ENCODE data around the gene LIPM.
"Not testable (repeated sequence)": the region's sequence is repeated elsewhere in the genome, so short reads cannot be mapped to it uniquely, and the experiment has no call there.

LIPM gene

DNA sequence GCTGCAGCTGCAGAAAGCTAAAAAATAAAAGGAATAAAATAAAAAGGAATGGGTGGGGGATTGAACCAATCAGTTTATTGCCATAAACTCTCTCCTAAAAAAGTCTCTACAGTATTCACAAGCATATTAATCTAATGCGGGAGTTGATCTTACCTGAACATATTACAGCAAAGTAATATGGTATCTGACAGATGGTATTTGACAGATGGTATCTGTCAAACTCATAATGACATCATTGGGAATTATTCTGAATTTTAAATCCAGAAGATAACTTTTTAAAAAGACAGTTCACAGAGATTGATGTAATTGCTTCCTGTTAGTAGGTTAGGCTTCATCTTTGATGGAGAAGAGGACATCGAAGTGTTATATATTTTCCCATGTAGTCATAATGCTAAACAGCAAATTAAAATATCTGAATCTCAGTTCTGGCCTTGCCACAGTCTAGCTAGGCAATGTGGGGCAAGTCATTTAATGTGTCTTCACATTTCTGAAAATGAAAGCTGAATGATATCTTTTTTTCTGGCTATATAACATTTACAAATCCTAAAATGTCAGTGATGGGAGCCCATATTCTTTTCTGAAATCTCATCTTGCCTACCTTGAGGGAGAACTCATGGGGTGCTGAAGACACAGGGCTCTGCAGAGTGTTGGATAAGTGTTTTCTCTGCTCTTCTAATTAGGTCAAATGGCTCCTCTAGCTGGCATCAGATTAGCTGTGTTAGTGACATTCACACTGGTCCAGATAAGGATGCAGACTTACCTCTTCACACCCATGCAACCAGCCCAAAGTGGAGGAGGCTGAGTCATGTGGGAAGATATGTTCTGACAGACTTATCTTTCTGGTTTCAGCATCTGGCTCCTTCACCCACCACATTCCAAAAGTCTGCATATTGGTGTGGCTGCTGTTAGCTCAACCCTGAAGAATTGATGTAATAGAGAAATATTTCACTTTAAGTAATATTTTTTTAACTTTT lies 2.1 kb upstream of the LIPM start:
- peak; percentile 26 for DNase-seq (ENCODE audit: low read depth, low spot score)

DNA sequence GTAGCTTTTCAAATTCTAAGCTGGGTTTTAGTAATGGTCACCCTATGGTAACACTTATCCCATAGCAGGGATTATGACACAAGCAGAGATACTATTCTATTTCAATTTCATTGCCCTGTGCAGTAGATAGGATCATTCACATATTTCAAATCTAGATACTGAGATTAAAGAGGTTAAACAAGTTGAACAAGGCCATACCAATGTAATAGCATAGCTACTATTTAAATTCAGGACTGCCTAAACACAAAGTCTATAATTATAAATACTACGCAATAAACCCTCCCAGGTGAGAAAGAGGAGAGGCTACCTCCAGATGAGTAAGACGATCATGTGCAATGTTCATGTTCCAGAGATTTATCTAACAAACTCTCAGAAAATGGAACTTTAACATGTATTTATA lies 1.1 kb downstream of the LIPM start:
- DNase-seq (ENCODE audit: low read depth, low spot score), result no peak

DNA sequence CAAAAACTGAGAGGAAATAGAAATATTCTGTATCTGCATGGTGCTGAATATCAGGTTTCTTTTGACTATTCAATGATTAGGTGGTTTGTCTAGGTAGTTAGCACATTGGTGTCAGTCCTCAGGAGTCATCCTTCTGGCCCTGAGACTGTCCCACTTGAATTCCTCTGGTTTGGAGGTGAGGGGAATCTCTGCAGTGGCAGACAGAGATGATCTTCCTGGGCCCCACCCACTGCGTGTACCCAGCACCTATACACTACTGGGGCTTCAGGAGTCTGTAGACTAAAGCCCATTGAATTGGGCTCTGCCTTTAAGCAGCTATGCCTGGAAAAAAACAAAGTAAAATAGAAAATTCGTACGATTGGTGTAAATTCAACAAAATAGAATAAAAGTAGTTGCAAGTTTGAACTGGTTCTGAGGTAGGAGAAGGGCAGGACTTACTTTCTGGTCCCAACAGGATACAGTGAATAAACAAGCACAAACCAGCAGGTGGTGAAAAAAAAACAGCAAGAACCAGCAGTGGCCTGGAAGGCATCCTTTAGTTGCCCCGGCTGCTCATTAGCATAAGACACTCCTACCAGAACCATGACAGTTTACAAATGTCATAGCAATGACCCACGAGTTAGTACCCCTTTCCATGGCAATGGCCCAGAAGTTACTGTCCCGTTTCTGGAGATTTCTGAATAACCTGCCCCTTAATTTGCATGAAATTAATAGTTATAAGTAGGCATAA lies 1.7 kb downstream of the LIPM start:
- DNase-seq (ENCODE audit: low read depth, low spot score), result no peak

DNA sequence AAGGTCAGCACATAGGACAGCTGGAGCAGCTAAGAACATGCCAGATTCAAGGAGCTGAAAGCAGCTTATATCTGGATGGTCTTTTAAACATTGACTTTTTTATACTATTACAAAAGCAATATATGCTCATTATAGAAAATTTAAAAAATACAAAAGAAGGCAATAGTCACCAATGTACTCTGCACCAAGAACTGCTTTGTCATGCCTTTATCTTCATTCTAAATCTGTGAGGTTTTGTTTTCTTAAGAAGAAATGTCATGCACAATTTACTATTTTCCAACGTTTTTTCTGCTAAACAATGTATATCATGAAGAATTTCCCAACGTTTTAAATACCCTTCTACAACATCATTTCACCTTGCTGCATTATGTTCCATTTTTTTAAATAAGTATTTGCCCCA lies 2.8 kb downstream of the LIPM start:
- no peak for DNase-seq (ENCODE audit: low read depth, low spot score)

DNA sequence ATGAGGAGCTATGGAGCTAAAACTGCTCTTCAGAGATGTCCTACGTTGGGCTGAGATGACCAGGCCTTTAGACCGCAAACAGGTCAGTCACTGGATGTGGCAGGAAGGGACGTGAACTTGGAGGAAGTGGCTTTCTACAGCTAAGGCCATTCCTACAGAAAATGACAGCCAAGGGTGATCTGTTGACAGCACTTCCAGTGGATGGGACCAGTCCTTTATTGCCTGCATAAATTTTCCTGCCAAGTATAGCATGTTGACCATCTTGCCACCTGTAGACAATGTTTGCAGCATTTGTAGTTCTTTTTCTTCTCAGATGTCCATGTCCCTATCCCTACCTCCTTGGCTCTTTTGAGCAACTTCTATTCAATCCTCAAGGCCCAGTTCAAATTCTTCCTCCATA lies 3.4 kb downstream of the LIPM start:
- no peak for DNase-seq (ENCODE audit: low read depth, low spot score)

DNA sequence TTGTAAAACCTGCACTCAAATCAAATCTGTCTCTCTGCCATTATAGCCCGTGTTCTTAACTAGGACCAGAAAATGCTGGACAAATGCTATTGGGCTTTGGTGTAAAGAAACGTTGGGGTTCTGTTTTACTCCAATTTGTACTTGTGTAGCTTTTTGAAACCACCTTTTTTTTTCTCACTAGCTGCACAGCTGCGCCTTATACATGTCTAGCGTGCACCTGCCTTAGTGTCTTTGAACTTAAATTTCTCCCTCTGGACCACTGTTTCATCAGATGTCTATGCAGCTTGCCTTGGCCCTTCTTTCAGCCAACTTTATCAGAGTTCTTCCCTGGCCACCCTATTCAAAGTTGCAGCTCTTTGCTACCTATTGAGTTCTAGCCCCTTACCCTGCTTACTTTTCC lies 7.1 kb downstream of the LIPM start:
- DNase-seq (ENCODE audit: low read depth, low spot score), result no peak

DNA sequence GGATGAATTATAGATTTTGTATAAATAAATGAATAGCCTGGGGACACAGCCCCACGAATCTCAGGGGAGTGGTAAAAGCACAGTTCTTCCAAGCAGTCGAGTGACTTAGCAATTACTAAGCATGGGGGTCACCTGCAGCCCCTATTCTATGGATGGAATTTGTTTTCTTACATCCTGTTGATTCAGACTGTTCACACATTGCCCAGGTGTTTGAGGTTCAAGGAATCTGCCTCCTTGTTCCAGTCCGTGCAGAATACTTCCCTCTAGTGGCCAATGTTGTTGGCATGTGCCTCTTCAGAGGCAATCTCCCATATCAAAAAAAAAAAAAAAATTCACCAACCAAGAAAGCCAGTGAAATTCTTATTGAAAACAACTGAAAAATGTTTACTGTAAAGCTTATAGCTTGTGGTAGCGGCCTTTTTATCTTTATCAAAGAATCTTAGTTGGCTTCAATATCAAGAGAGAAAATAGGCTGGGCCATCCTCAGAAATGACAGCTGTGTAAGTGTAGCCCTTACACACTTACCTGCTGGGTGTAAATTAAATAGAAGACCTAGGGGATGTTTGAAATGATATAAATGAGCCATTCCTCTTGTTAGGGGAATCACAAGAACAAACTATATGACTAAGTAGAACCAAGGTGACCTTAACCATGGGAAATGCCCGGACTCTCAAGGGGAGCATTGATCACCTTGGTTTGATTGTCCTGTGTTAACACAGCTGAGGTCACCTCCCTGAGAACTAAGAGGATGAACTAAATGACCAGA lies 7.8 kb downstream of the LIPM start:
- peak; percentile 74 for DNase-seq (ENCODE audit: low read depth, low spot score)

DNA sequence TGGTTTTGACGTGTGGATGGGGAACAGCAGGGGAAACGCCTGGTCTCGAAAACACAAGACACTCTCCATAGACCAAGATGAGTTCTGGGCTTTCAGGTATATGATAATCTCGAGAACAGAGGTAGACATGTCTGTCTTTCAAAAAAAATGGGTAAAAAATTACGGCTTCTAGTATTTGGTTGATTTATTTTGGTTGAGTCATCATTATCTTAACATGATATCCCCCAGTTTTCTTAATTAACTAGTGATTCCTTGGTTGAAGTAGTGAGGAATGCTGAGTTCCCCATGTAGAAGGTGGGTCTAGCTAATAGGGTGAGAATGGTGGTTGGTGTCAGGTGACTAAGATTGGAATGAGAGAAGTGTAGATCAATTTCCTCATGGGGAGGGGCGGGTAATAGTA lies 10.7 kb downstream of the LIPM start:
- no peak for DNase-seq (ENCODE audit: low read depth, low spot score)

DNA sequence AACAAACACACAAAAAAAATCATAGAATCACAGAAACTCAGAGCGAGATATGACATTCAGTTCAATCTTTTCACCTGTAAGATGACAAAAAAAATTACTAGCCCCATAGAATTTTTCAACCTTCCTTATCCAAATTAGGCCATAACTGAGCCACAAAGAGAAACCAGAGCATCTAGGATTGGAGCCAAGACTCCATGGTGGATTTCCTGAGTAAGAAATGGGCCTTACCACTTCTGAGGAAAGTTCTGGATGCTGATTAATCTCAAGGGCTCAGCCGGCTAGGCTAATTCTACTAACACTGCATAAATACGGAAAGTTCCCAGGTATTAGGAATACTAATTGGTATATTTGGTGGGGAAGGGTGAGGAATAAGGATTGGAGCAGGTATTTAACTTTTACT lies 16.8 kb downstream of the LIPM start:
- DNase-seq (ENCODE audit: low read depth, low spot score), result peak; percentile 70

DNA sequence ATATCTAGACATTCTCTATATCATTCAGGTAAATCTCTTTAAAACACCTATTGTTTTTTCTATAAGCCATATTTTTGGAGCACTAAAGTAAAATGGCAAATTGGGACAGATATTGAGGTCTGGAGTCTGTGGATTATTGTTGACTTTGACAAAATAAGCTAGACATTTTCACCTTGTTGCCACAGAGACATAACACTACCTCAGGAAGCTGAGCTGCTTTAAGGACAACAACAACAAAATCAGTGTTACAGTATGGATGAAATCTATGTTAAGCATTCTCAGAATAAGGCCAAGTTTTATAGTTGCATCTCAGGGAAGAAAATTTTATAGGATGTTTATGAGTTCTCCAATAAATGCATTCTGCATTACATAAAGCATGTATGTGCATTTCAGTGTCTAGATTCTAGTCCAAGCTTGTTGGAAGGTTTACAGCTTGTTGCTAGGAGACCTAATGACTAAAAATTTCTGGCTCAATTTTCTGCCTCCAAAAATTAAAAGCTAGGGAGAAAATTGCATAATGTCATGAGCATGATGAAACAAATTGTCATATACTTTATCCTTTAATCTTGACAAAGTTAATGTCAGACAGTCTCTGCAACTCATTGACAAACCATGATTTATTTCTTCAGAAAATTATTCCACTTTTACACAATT lies 18.3 kb downstream of the LIPM start:
- DNase-seq (ENCODE audit: low read depth, low spot score), result peak; percentile 28

DNA sequence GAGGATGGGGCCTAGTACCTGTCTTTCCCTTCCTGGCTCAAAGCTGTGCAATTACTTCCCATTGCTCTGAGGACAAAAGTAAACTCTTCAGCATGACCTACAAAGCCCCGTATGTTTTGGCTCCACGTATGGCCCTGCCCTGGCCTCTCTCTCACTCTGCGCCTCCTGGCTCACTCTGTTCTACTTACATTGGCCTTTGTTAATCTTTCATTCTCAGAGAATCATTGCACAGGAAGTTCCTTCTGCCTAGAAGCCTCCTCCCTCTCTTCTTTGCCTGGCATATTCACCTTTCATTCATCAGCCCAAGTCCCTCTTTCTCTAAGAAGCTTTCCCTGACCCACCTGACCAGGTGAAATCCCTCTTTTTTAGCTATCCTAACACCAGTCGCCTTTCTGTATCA lies 23.9 kb downstream of the LIPM start:
- DNase-seq (ENCODE audit: low read depth, low spot score), result no peak

DNA sequence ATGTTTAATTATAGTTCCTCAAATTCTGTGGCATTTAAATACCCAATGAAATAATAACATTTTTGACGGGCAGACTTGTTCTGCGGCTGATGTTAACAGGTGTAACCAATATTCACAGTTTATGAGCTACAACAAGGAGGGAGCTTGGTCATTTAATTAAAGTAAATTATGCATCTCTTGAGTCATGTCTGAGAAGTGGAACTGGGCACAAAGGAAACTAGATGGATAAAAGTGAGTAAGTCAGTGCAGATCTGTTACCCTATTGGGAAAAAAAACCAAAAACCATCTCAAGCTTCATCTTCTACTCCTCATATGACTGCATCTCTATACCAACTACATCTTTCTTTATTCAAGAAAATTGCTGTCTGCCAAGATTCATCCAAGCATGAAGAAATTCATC lies 25.1 kb downstream of the LIPM start:
- no peak for DNase-seq (ENCODE audit: low read depth, low spot score)

DNA sequence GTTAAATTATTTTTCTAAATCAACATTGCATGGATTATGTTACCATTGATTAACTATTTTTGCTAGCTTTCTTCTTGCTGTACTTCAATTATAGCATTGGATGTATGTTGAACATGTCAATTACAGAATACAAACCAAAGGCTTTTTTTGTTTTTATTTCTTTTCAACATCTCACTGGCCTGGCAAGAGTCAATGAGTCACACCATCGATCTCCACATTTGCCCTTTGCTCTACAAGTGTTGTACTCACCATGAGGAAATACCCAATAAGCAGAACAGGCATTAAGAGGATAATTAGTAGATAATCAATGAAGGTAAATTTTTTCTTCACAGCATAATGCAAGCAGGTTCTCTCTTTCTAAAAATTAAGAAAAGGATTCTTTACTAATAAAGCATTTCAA lies 25.8 kb downstream of the LIPM start:
- no peak for DNase-seq (ENCODE audit: low read depth, low spot score)

DNA sequence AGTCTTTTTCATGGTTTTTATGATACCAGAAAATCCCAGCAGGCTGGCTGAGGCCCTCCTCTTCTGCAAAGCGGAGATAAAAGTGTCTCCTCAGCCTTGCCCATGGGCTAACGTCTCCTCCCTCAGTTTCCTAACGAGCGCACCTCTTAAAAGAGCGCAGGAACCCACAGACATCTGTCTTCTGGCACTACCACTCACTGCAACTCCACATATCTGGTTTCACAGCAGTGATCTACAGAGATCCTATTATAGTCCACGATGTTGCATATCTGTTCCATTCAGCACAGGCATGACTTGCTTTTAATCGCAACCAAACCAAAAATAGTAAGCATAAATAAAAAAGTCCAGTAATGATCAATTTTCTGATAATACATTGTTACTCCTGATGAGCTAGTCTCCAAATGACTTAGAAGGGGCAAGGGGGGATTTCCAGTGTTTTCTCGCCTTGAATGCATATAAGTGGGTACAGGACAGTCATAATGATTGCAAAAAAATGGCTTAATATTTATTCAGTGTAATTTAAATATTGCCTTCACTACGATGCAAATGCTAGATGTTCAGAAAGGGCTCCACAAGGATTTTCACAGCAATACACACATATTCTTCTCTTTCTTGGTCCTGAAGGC lies 28.2 kb downstream of the LIPM start:
- DNase-seq (ENCODE audit: low read depth, low spot score), result no peak

DNA sequence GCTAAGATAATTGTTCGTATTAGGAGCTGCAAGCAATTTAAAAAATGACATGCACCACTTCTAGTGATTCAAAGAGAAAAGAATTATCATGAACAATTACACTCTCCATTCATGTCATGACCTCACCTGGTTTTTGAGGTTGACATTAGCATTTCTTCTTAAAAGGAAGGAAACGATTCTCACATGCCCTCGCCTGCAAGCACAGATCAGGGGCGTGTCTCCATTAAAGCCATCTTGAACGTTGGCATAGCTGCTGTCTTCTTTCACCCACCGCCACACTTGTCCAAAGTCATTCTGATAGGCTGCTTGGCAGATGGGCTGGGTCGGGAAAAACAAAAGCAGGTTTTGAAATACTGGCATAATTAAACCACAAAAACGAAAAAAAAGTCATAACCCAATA lies 29.2 kb downstream of the LIPM start:
- DNase-seq (ENCODE audit: low read depth, low spot score), result no peak

DNA sequence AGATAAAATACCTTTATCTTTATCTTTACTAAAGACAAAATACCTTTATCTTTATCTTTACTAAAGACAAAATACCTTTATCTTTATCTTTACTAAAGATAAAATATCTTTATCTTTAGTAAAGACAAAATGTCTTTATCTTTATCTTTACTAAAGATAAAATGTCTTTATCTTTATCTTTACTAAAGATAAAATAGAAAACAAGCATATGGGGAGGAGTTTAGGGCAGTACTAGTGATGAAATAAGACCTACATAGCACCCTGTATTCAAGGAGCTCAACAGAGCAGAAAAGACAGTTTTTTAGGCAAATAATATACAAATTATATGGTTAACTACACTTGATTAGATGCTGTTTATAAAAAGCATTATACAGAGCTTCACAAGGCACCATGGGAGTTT lies 29.8 kb downstream of the LIPM start:
- DNase-seq (ENCODE audit: low read depth, low spot score), result no peak

DNA sequence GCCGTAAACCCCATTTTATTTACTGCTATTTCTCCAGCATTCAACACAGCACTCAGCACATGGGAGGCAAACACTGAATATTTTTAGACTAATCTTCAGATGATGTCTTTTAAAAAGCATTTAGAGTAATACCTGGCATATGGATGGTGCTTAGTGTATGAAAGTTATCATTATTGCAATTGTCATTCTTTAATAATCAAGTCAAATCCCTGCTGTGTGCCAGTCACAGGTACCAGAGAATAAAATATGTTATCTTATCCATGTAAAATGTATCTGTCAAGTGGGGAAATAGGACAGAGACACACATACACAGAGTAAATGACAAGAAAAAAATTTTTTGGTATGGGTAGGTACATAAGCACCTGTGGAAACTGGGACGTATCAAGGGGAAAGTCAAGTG lies 30.6 kb downstream of the LIPM start:
- no peak for DNase-seq (ENCODE audit: low read depth, low spot score)

DNA sequence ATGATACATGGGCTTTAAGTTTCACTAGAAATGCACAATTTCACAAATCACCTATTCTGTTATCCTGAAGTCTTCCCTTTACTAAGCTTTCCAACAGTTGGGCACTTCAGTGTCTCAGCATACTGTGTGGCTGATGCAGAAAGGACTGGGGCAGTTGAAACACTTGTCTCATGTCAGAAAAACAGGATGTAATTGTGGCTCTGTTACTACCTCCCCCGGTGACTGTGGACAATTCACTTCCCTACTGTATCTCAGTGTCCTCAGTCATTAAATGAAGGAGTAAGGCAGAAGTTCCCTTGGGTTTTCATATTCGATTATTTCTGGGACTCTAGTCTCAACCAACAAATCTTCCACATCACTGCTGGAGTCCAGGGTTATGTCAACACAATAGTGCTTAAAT lies 31.2 kb downstream of the LIPM start:
- no peak for DNase-seq (ENCODE audit: low read depth, low spot score)

DNA sequence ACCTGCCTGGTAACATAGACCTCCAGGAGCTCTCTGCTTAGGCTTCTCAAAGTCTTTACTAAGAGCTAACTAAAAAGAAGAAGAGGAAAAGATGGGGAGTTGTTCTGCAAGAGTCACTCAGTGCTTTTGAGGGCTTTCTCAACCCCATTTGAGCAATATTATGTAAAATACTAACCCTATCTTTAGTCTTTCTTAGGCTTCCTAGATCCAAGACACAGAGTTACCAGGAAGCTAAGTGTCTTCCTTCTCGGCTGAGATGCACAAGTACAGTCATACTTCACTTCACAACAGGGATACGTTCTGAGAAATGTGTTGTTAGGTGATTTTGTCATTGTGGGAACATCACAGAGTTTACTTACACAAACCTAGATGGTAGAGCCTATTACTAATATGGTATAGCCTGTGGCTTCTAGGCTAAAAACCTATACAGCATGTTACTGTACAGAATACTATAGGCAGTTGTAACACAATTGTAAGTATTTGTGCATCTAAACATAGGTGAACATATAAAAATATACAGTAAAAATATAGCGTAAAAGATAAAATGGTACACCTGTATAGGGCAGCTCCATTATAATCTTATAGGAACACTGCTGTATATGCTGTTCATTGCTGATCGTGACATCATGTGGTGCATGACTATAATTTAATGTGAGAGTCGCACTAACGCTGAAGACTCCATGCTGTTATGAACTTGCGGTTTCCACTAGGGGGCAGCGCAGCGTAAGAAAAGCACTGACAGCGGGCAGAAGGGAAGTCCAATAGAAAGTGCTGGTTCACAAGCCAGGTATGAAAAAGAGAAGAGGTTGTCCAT lies 32.8 kb downstream of the LIPM start:
- peak; percentile 91 for DNase-seq (ENCODE audit: low read depth, low spot score)

DNA sequence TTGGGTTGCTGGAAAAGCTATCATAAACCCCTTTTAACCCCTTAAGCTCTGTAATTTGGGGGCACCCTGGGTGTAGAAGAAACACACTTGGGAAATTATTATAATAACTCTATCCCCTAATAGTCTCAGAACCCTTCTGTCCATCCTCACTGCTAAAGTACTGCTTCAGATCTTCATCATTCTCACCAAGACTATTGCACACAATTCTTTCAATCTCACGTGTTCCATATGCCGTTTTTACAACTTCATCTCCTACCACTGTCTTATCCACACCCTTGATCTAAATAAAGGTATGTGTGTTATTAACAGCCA lies 33.3 kb downstream of the LIPM start:
- no peak for DNase-seq (ENCODE audit: low read depth, low spot score)

DNA sequence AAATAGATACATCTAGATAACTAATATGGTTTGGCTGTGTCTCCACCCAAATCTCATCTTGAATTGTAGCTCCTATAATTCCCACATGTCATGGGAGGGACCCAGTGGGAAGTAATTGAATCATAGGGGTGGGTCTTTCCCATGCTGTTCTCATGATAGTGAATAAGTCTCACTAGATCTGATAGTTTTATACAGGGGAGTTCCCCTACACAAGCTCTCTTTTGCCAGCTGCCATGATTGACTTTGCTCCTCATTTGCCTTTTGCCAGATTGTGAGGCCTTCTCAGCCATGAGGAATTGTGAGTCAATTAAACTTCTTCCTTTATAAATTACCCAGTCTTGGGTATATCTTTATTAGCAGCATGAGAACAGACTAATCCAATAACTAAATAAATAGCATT lies 35.1 kb downstream of the LIPM start:
- not testable (repeated sequence) for DNase-seq (ENCODE audit: low read depth, low spot score)

Data from astrocyte of the hippocampus (primary cell).